Endothelial cell of umbilical vein (primary cell): ENCODE measurements around the gene KRTAP10-12.

ENCODE experiments used
- CTCF ChIP-seq, 2 donors: IDR thresholded peaks; 1 replicate in 1 of 2; 2 replicates in 1 of 2; pipeline ENCODE4 v1.5.1; 2011; ENCODE audit warnings: low read length in 2 of 2, mild to moderate bottlenecking in 2 of 2, moderate library complexity in 2 of 2, control low read depth in 1 of 2, inconsistent platforms in 1 of 2, low read depth in 1 of 2; ENCODE audit not compliant: insufficient read depth in 1 of 2; ENCODE audit errors: extremely low read depth in 1 of 2
- FOS ChIP-seq: IDR thresholded peaks from 2 replicates; pipeline ENCODE4 v1.6.1; 2011; ENCODE audit warnings: mild to moderate bottlenecking, low read length, moderate library complexity, borderline replicate concordance; ENCODE audit not compliant: insufficient read depth
- POLR2A ChIP-seq: IDR thresholded peaks from 2 replicates; pipeline ENCODE4 v1.6.1; 2012; ENCODE audit warnings: low read depth, mild to moderate bottlenecking, control low read depth, low read length

DNA sequence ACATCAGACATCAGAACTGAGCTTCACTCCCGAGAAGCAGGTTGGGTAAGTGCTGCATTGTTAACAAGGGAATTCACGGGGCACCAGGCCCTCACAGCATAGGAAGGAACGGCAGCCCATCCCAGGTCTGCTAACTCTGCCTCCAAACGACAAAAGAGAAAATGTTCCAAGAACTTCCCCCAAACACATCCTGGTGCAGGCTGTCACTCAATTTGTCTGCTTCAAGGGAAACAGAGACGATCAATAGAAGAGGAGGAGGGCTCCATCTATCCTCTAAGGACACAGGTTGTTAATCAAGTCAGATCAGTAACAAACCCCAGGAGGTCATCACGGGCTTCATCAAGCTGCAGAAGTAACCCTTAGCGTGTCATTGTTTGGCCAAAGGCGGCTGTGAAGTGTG lies 17.9 kb downstream of the KRTAP10-12 start:
- TF ChIP-seq FOS: no peak
- no peak for TF ChIP-seq CTCF (IDR thresholded peaks at IDR 0.05; ENCODE audit: extremely low read depth in 1 of 2, insufficient read depth in 1 of 2, low read depth in 1 of 2, low read length in 2 of 2)
- TF ChIP-seq POLR2A: no peak
